GM23338 (cell line): ENCODE measurements around the gene PGC. TPM values are rescaled to one million over a fixed set of nuclear protein-coding genes. Genes with fewer than 3 reads are reported as not detected.

Experiments
- ATAC-seq: fragments of 200-7000 bp; cut with Tn5 transposase; 3 replicates; pipeline ENCODE4 v1.9.1; 2020
- DNase-seq: peaks from one replicate; pipeline ENCODE4 v3.0.0-alpha.2; 2015; ENCODE audit warnings: low spot score
- H2AFZ ChIP-seq: fragments of 200-600 bp; sonication (generic); 2 replicates; pipeline ENCODE4 v1.8.0; 2016; ENCODE audit warnings: antibody characterized with exemption, mild to moderate bottlenecking, moderate library complexity
- H3F3A ChIP-seq: fragments of 200-600 bp; sonication (generic); replicated peaks from 2 replicates; pipeline ENCODE4 v1.8.0; 2017; ENCODE audit warnings: antibody characterized with exemption, mixed run types, low read depth
- H3K27ac ChIP-seq: fragments of 200-600 bp; sonication (generic); 2 replicates; pipeline ENCODE4 v1.6.1; 2016; ENCODE audit warnings: low read depth
- H3K27me3 ChIP-seq: fragments of 200-600 bp; sonication (generic); 2 replicates; pipeline ENCODE4 v1.8.0; 2016; ENCODE audit warnings: mild to moderate bottlenecking, mixed run types, moderate library complexity; ENCODE audit not compliant: insufficient read depth
- H3K36me3 ChIP-seq: fragments of 200-600 bp; sonication (generic); 2 replicates; pipeline ENCODE4 v1.8.0; 2016; ENCODE audit warnings: mild to moderate bottlenecking; ENCODE audit not compliant: insufficient read depth
- H3K4me1 ChIP-seq: fragments of 200-600 bp; sonication (generic); 2 replicates; pipeline ENCODE4 v1.8.0; 2016; ENCODE audit warnings: mild to moderate bottlenecking, moderate library complexity; ENCODE audit not compliant: insufficient read depth
- H3K4me2 ChIP-seq: fragments of 200-600 bp; sonication (generic); 2 replicates; pipeline ENCODE4 v1.7.1; 2017; ENCODE audit warnings: mixed run types
- H3K4me3 ChIP-seq: fragments of 200-600 bp; sonication (generic); 2 replicates; pipeline ENCODE4 v1.6.1; 2016; ENCODE audit warnings: mixed run types
- H3K79me2 ChIP-seq: fragments of 200-600 bp; sonication (generic); replicated peaks from 2 replicates; pipeline ENCODE4 v1.8.0; 2017; ENCODE audit warnings: mild to moderate bottlenecking; ENCODE audit not compliant: insufficient read depth
- H3K9me2 ChIP-seq: fragments of 200-600 bp; sonication (generic); 2 replicates; pipeline ENCODE4 v1.8.0; 2017; ENCODE audit not compliant: insufficient read depth
- H4K20me1 ChIP-seq: fragments of 200-600 bp; sonication (generic); replicated peaks from 2 replicates; pipeline ENCODE4 v1.8.0; 2017; ENCODE audit warnings: mild to moderate bottlenecking; ENCODE audit not compliant: insufficient read depth
- H3K27ac Mint-ChIP-seq: 2 replicates; pipeline ENCODE4 v1.8.0; 2020; ENCODE audit warnings: inconsistent platforms, mild to moderate bottlenecking, moderate library complexity, mixed read lengths
- H3K27me3 Mint-ChIP-seq: 3 replicates; pipeline ENCODE4 v1.8.0; 2022; ENCODE audit warnings: low read depth, mild to moderate bottlenecking, moderate library complexity, mixed read lengths, inconsistent platforms; ENCODE audit not compliant: insufficient read depth, poor library complexity
- H3K36me3 Mint-ChIP-seq: 3 replicates; pipeline ENCODE4 v1.8.0; 2021; ENCODE audit warnings: low read depth, mild to moderate bottlenecking, inconsistent platforms, moderate library complexity, mixed read lengths
- H3K4me1 Mint-ChIP-seq: 3 replicates; pipeline ENCODE4 v1.8.0; 2020; ENCODE audit warnings: mild to moderate bottlenecking, inconsistent platforms, mixed read lengths
- H3K4me3 Mint-ChIP-seq: 3 replicates; pipeline ENCODE4 v1.8.0; 2021; ENCODE audit warnings: moderate library complexity, mild to moderate bottlenecking, inconsistent platforms, mixed read lengths
- H3K9me3 Mint-ChIP-seq: 3 replicates; pipeline ENCODE4 v1.8.0; 2020; ENCODE audit warnings: moderate library complexity, mild to moderate bottlenecking, inconsistent platforms, mixed read lengths
- CREB1 ChIP-seq: fragments of 250-450 bp; sonication (Bioruptor Pico); IDR thresholded peaks from 2 replicates; pipeline ENCODE4 v1.5.0; 2020; ENCODE audit warnings: low read depth, mild to moderate bottlenecking, moderate library complexity
- CTCF ChIP-seq, 2 experiments: fragments of 200-600 bp in 1 of 2; sonication (generic) in 1 of 2; conservative IDR thresholded peaks; 2 replicates each; pipeline versions ENCODE4 v1.5.1 to v1.6.1; 2016 to 2017; ENCODE audit warnings: antibody characterized with exemption in 2 of 2, low read depth in 2 of 2, mild to moderate bottlenecking in 2 of 2, moderate library complexity in 1 of 2
- ETS1 ChIP-seq: IDR thresholded peaks from 2 replicates; pipeline ENCODE4 v1.6.1; 2016; ENCODE audit warnings: antibody characterized with exemption
- EZH2 ChIP-seq: fragments of 200-600 bp; sonication (generic); IDR thresholded peaks from one replicate; pipeline ENCODE4 v1.8.0; 2017; ENCODE audit warnings: antibody characterized with exemption, mild to moderate bottlenecking, low read depth; ENCODE audit not compliant: unreplicated experiment
- JUNB ChIP-seq: IDR thresholded peaks from one replicate; pipeline ENCODE4 v1.6.1; 2016; ENCODE audit warnings: antibody characterized with exemption; ENCODE audit not compliant: unreplicated experiment
- POLR2AphosphoS5 ChIP-seq: IDR thresholded peaks from 2 replicates; pipeline ENCODE4 v1.6.1; 2016; ENCODE audit warnings: antibody characterized with exemption, low read depth
- REST ChIP-seq: IDR thresholded peaks from one replicate; pipeline ENCODE4 v1.6.1; 2018; ENCODE audit warnings: antibody characterized with exemption; ENCODE audit not compliant: unreplicated experiment
- STAT1 ChIP-seq: IDR thresholded peaks from one replicate; pipeline ENCODE4 v1.6.1; 2016; ENCODE audit warnings: antibody characterized with exemption; ENCODE audit not compliant: unreplicated experiment
- ZNF114 ChIP-seq: fragments of 250-450 bp; sonication (Bioruptor Pico); IDR thresholded peaks from 2 replicates; pipeline ENCODE4 v1.5.0; 2020; ENCODE audit warnings: mild to moderate bottlenecking, moderate library complexity
- ZNF331 ChIP-seq: fragments of 250-450 bp; sonication (Bioruptor Pico); IDR thresholded peaks from 2 replicates; pipeline ENCODE4 v1.5.0; 2020; ENCODE audit warnings: low read depth, mild to moderate bottlenecking, moderate library complexity
- polyA plus RNA-seq: library from polyadenylated mRNA; unstranded; fragments of >200 nt; fragmentation: Nextera tagmentation; extraction: Ambion mirVana; gene quantifications from 2 replicates; pipeline ENCODE4 v1.2.1, GENCODE V29; 2016
- total RNA-seq: library from RNA; depleted of rRNA; stranded (reverse); fragments of >200 nt; shearing (Covaris generic); gene quantifications from 2 replicates; pipeline ENCODE4 v1.2.3, GENCODE V29; 2014

Gene PGC
- total and polyA plus RNA-seq, 2 experiments from 2014 or later: not detected

GRCh38 chr6:41702089-41702745, 45.0 kb downstream of the PGC start:
- 0 out of 2 replicates have a peak, but pooled peaks cover 3% of the 10 kb centered on the region for H3F3A ChIP-seq
- H3K27me3 Mint-ChIP-seq: peaks cover 2% of the 10 kb centered on the region
- H4K20me1 ChIP-seq: no peaks in the 10 kb centered on the region
- H3K4me1 Mint-ChIP-seq: peaks cover 20% of the 10 kb centered on the region
- no peaks in the 10 kb centered on the region for H3K9me3 Mint-ChIP-seq
- no peak for TF ChIP-seq JUNB
- H3K4me1 ChIP-seq: peaks cover 6% of the 10 kb centered on the region; the same call in 1 of the 2 replicates
- no peaks in the 10 kb centered on the region for H3K27me3 ChIP-seq
- DNase-seq (no peak), ATAC-seq (no peak)
- H3K4me2 ChIP-seq: no peak overlapping the region
- no peak overlapping the region for H3K4me3 Mint-ChIP-seq
- H2AFZ ChIP-seq: no peak overlapping the region
- H3K9me2 ChIP-seq: no peaks in the 10 kb centered on the region
- H3K27ac Mint-ChIP-seq: no peak overlapping the region
- no peaks in the 10 kb centered on the region for H3K36me3 ChIP-seq
- H3K4me3 ChIP-seq: no peak overlapping the region
- no peaks in the 10 kb centered on the region for H3K79me2 ChIP-seq
- H3K36me3 Mint-ChIP-seq: no peaks in the 10 kb centered on the region
- no peak overlapping the region for H3K27ac ChIP-seq

GRCh38 chr6:41700463-41701347, 46.5 kb downstream of the PGC start:
- no peaks in the 10 kb centered on the region for H3K36me3 ChIP-seq
- no peak overlapping the region for H3K27ac ChIP-seq
- no peaks in the 10 kb centered on the region for H3K36me3 Mint-ChIP-seq
- no peak overlapping the region; the same call in 1 of the 2 replicates for H3K27ac Mint-ChIP-seq
- H3K27me3 ChIP-seq: no peaks in the 10 kb centered on the region
- no peaks in the 10 kb centered on the region for H3K79me2 ChIP-seq
- H3K4me2 ChIP-seq: peak overlapping the region; percentile 55; the same call in 1 of the 2 replicates
- no peaks in the 10 kb centered on the region for H4K20me1 ChIP-seq
- peak; percentile 57 for DNase-seq
- peaks cover 2% of the 10 kb centered on the region for H3K27me3 Mint-ChIP-seq
- peak overlapping the region; percentile 74 for H2AFZ ChIP-seq
- ATAC-seq: peak; percentile 72
- no peak overlapping the region for H3K4me3 Mint-ChIP-seq
- H3K9me2 ChIP-seq: no peaks in the 10 kb centered on the region
- H3K9me3 Mint-ChIP-seq: no peaks in the 10 kb centered on the region
- 0 out of 2 replicates have a peak, but pooled peaks cover 3% of the 10 kb centered on the region for H3F3A ChIP-seq
- TF ChIP-seq STAT1 (no peak), CTCF (conservative IDR thresholded peaks at IDR 0.05; ENCODE audit: low read depth in 2 of 2) (peak in 1 of 2 experiments; percentile 60)
- no peaks in the 10 kb centered on the region for H3K4me1 ChIP-seq
- no peak overlapping the region for H3K4me3 ChIP-seq
- H3K4me1 Mint-ChIP-seq: peaks cover 14% of the 10 kb centered on the region

GRCh38 chr6:41699063-41699462, 48.1 kb downstream of the PGC start:
- Histone ChIP-seq H2AFZ (no peak overlapping the region), H3K4me3 (no peak overlapping the region), H3F3A (0 out of 2 replicates have a peak, but pooled peaks cover 3% of the 10 kb centered on the region), H4K20me1 (no peaks in the 10 kb centered on the region), H3K4me2 (no peak overlapping the region), H3K36me3 (no peaks in the 10 kb centered on the region), H3K27me3 (no peaks in the 10 kb centered on the region), H3K79me2 (no peaks in the 10 kb centered on the region), H3K9me2 (no peaks in the 10 kb centered on the region), H3K4me1 (no peaks in the 10 kb centered on the region), H3K27ac (no peak overlapping the region)
- DNase-seq: no peak
- H3K9me3 Mint-ChIP-seq: no peaks in the 10 kb centered on the region
- ATAC-seq: no peak
- no peak overlapping the region for H3K4me3 Mint-ChIP-seq
- H3K4me1 Mint-ChIP-seq: peaks cover 11% of the 10 kb centered on the region
- no peaks in the 10 kb centered on the region for H3K36me3 Mint-ChIP-seq
- no peaks in the 10 kb centered on the region for H3K27me3 Mint-ChIP-seq
- no peak overlapping the region for H3K27ac Mint-ChIP-seq
- TF ChIP-seq ZNF114 (CRISPR knock-in tag) (no peak), EZH2 (no peak), JUNB (no peak), POLR2AphosphoS5 (no peak), REST (no peak), ZNF331 (CRISPR knock-in tag) (no peak), ETS1 (no peak), CREB1 (CRISPR knock-in tag) (no peak), STAT1 (no peak)
